Measurements from ENCODE around the gene MTPN. TPM values are rescaled to one million over a fixed set of nuclear protein-coding genes. Genes with fewer than 3 reads are reported as not detected.

Gene MTPN
- total RNA-seq = 10 to 100 TPM; 59.6 to 83.3 (median 71.2) TPM

- H3K4me3 ChIP-seq (ENCODE audit: low read depth, poor library complexity, severe bottlenecking) = peak within 1 kb of the TSS; percentile 100
- no peak for TF ChIP-seq POLR2A (IDR thresholded peaks at IDR 0.05)
- TF ChIP-seq CTCF (IDR thresholded peaks at IDR 0.05) = no peak
- peak; percentile 99 to 100 for DNase-seq (ENCODE audit: low spot score in 2 of 2)
- intact Hi-C loops (cut with DNase I; ENCODE audit: low total_unique reads) = no loop called here
- 1% methylated on average over 39 to 47 of the region's 47 CpGs for WGBS, 2 donors
Measured at GRCh38 chr7:135977007-135977741, at the start of gene MTPN. MTPN (minus strand) TSS chr7:135977359; CDS start chr7:135977100, 259 bp downstream.

GRCh38 chr7:136026209-136026608, 49.0 kb upstream of the MTPN start:
- intact Hi-C loops (cut with DNase I; ENCODE audit: low total_unique reads) = no loop called here
- no peak for DNase-seq (ENCODE audit: low spot score in 2 of 2)
- no peak overlapping the region for H3K4me3 ChIP-seq (ENCODE audit: low read depth, poor library complexity, severe bottlenecking)
- 61 to 72% methylated on average over 2 of the region's 2 CpGs for WGBS, 2 donors
- TF ChIP-seq POLR2A (IDR thresholded peaks at IDR 0.05) = no peak

GRCh38 chr7:136023134-136023869, 46.1 kb upstream of the MTPN start:
- DNase-seq (ENCODE audit: low spot score in 2 of 2) = no peak
- 87 to 91% methylated on average over 2 of the region's 2 CpGs for WGBS, 2 donors
- TF ChIP-seq POLR2A (IDR thresholded peaks at IDR 0.05) = no peak
- no peak for TF ChIP-seq CTCF (IDR thresholded peaks at IDR 0.05)
- H3K4me3 ChIP-seq (ENCODE audit: low read depth, poor library complexity, severe bottlenecking) = no peak overlapping the region
- intact Hi-C loops (cut with DNase I; ENCODE audit: low total_unique reads) = no loop called here

GRCh38 chr7:136020556-136020955, 43.4 kb upstream of the MTPN start:
- 68 to 87% methylated on average over 1 of the region's 1 CpG for WGBS, 2 donors
- intact Hi-C loops (cut with DNase I; ENCODE audit: low total_unique reads) = no loop called here
- H3K4me3 ChIP-seq (ENCODE audit: low read depth, poor library complexity, severe bottlenecking) = no peak overlapping the region
- TF ChIP-seq CTCF (IDR thresholded peaks at IDR 0.05) (no peak), POLR2A (IDR thresholded peaks at IDR 0.05) (no peak)
- DNase-seq (ENCODE audit: low spot score in 2 of 2) = no peak

GRCh38 chr7:136018104-136018503, 40.9 kb upstream of the MTPN start:
- no peak for DNase-seq (ENCODE audit: low spot score in 2 of 2)
- 84 to 86% methylated on average over 2 of the region's 2 CpGs for WGBS, 2 donors
- H3K4me3 ChIP-seq (ENCODE audit: low read depth, poor library complexity, severe bottlenecking) = no peak overlapping the region
- intact Hi-C loops (cut with DNase I; ENCODE audit: low total_unique reads) = no loop called here
- TF ChIP-seq POLR2A (IDR thresholded peaks at IDR 0.05) (no peak), CTCF (IDR thresholded peaks at IDR 0.05) (no peak)

- intact Hi-C loops (cut with DNase I; ENCODE audit: low total_unique reads) = no loop called here
- 79 to 81% methylated on average over 5 of the region's 5 CpGs for WGBS, 2 donors
- DNase-seq (ENCODE audit: low spot score in 2 of 2) = no peak
- no peak for TF ChIP-seq POLR2A (IDR thresholded peaks at IDR 0.05)
- no peak for TF ChIP-seq CTCF (IDR thresholded peaks at IDR 0.05)
- H3K4me3 ChIP-seq (ENCODE audit: low read depth, poor library complexity, severe bottlenecking) = no peak overlapping the region
Measured at GRCh38 chr7:136016649-136017395, 39.7 kb upstream of the MTPN start.

Data from lower leg skin (tissue), 4 donors.